Naive thymus-derived CD4-positive, alpha-beta T cell (primary cell): ENCODE data around the gene F7. TPM values are rescaled to one million over a fixed set of nuclear protein-coding genes. Genes with fewer than 3 reads are reported as not detected.

Source experiments
- ATAC-seq: fragments of 150-1000 bp; cut with Tn5 transposase; 2 replicates; pipeline ENCODE4 v1.10.0; 2021; ENCODE audit warnings: mild to moderate bottlenecking, moderate library complexity
- CTCF ChIA-PET: fragments of 350-600 bp; sonication (Branson Sonifier 250); formaldehyde crosslinking; loops from one replicate; lab custom pipeline; 2021; ENCODE audit warnings: antibody characterized with exemption; lab: Charles Lee
- POLR2A ChIA-PET: fragments of 350-600 bp; sonication (Branson Sonifier 250); formaldehyde crosslinking; loops from one replicate; lab custom pipeline; 2021; ENCODE audit warnings: antibody characterized with exemption, inconsistent platforms; lab: Charles Lee
- DNase-seq, 9 donors: peaks; one replicate each; pipeline versions ENCODE4 v3.0.0 to v3.0.0-alpha.2; 2020 to 2022; ENCODE audit warnings: mixed read lengths in 1 of 9
- H3K27ac ChIP-seq: one replicate; pipeline ENCODE4 v1.7.0; 2013; ENCODE audit warnings: mild to moderate bottlenecking, low read depth, low read length, moderate library complexity
- H3K27me3 ChIP-seq, 2 donors: one replicate each; pipeline ENCODE4 v1.7.0; 2013; ENCODE audit warnings: low read length in 2 of 2, mild to moderate bottlenecking in 2 of 2, moderate library complexity in 2 of 2; ENCODE audit not compliant: control insufficient read depth in 2 of 2, insufficient read depth in 2 of 2
- H3K36me3 ChIP-seq, 3 experiments: 1 replicate in 2 of 3; 2 replicates in 1 of 3; pipeline ENCODE4 v1.7.0; 2013; ENCODE audit warnings: low read length in 3 of 3, mild to moderate bottlenecking in 3 of 3, moderate library complexity in 1 of 3; ENCODE audit not compliant: insufficient read depth in 3 of 3, control insufficient read depth in 2 of 3
- H3K4me1 ChIP-seq, 2 donors: one replicate each; pipeline ENCODE4 v1.7.0; 2013; ENCODE audit warnings: low read length in 2 of 2, mild to moderate bottlenecking in 2 of 2, moderate library complexity in 1 of 2; ENCODE audit not compliant: control insufficient read depth in 2 of 2, insufficient read depth in 2 of 2
- H3K4me3 ChIP-seq: 2 replicates; pipeline ENCODE4 v1.7.0; 2013; ENCODE audit warnings: mild to moderate bottlenecking, low read length
- H3K9me3 ChIP-seq, 3 experiments: 1 replicate in 2 of 3; 2 replicates in 1 of 3; pipeline ENCODE4 v1.7.0; 2013; ENCODE audit warnings: low read length in 3 of 3; ENCODE audit not compliant: control insufficient read depth in 2 of 3
- H3K27ac Mint-ChIP-seq, 9 donors: one replicate each; pipeline ENCODE4 v1.8.0; 2020 to 2022; ENCODE audit warnings: mixed read lengths in 9 of 9, mild to moderate bottlenecking in 8 of 9, moderate library complexity in 5 of 9, inconsistent platforms in 2 of 9
- H3K27me3 Mint-ChIP-seq, 5 donors: one replicate each; pipeline ENCODE4 v1.8.0; 2021 to 2022; ENCODE audit warnings: mixed read lengths in 5 of 5, mild to moderate bottlenecking in 1 of 5
- H3K36me3 Mint-ChIP-seq, 5 donors: one replicate each; pipeline ENCODE4 v1.8.0; 2020 to 2022; ENCODE audit warnings: mixed read lengths in 5 of 5, mild to moderate bottlenecking in 3 of 5, inconsistent platforms in 1 of 5
- H3K4me1 Mint-ChIP-seq, 7 donors: one replicate each; pipeline ENCODE4 v1.8.0; 2020 to 2022; ENCODE audit warnings: mixed read lengths in 7 of 7, mild to moderate bottlenecking in 3 of 7, inconsistent platforms in 1 of 7
- H3K4me3 Mint-ChIP-seq, 10 donors: one replicate each; pipeline ENCODE4 v1.8.0; 2020 to 2022; ENCODE audit warnings: mild to moderate bottlenecking in 10 of 10, mixed read lengths in 10 of 10, moderate library complexity in 6 of 10, inconsistent platforms in 2 of 10
- H3K9me3 Mint-ChIP-seq, 11 donors: one replicate each; pipeline ENCODE4 v1.8.0; 2020 to 2022; ENCODE audit warnings: mixed read lengths in 11 of 11, mild to moderate bottlenecking in 4 of 11, inconsistent platforms in 1 of 11, moderate library complexity in 1 of 11
- intact Hi-C, 2 donors: fragments of 100-400 bp; cut with micrococcal nuclease; formaldehyde crosslinking; loops; one replicate each; pipeline ENCODE4 v1.15.1; 2023
- polyA plus RNA-seq, 2 donors: library from polyadenylated mRNA; unstranded; fragments of 300-500 nt; fragmentation: Illumina TruSeq; gene quantifications; one replicate each; pipeline ENCODE4 v1.2.3, GENCODE V29; 2021
- total RNA-seq, 6 experiments: library from RNA in 5 of 6; stranded (reverse) in 5 of 6; gene quantifications; 1 replicate in 5 of 6; 2 replicates in 1 of 6; pipeline ENCODE4 v1.2.3 and lab custom pipeline; 2021 to 2026

The F7 gene
- total and polyA plus RNA-seq, 7 experiments from 2014 or later: 0.40 TPM; not detected in 6

GRCh38 chr13:113117911-113118260, 12.3 kb downstream of the F7 start:
- ChIA-PET POLR2A (no interaction called here), CTCF (no interaction called here)
- no peak overlapping the region for H3K27ac Mint-ChIP-seq
- H3K4me3 Mint-ChIP-seq: no peak overlapping the region
- H3K36me3 ChIP-seq: no peaks in the 10 kb centered on the region
- no peak for DNase-seq
- no peaks in the 10 kb centered on the region for H3K9me3 Mint-ChIP-seq
- H3K4me1 ChIP-seq: peaks cover 0 to 3% of the 10 kb centered on the region in 2 donors
- no peaks in the 10 kb centered on the region for H3K36me3 Mint-ChIP-seq
- H3K27me3 ChIP-seq: no peaks in the 10 kb centered on the region
- intact Hi-C loops: no loop called here
- H3K27ac ChIP-seq: no peak overlapping the region
- no peak overlapping the region for H3K4me3 ChIP-seq
- H3K9me3 ChIP-seq: no peaks in the 10 kb centered on the region
- H3K27me3 Mint-ChIP-seq: peaks cover 0 to under 1% (median 0%) of the 10 kb centered on the region in 5 donors
- peaks cover 0 to under 1% (median 0%) of the 10 kb centered on the region in 7 donors for H3K4me1 Mint-ChIP-seq
- ATAC-seq: no peak

DNA sequence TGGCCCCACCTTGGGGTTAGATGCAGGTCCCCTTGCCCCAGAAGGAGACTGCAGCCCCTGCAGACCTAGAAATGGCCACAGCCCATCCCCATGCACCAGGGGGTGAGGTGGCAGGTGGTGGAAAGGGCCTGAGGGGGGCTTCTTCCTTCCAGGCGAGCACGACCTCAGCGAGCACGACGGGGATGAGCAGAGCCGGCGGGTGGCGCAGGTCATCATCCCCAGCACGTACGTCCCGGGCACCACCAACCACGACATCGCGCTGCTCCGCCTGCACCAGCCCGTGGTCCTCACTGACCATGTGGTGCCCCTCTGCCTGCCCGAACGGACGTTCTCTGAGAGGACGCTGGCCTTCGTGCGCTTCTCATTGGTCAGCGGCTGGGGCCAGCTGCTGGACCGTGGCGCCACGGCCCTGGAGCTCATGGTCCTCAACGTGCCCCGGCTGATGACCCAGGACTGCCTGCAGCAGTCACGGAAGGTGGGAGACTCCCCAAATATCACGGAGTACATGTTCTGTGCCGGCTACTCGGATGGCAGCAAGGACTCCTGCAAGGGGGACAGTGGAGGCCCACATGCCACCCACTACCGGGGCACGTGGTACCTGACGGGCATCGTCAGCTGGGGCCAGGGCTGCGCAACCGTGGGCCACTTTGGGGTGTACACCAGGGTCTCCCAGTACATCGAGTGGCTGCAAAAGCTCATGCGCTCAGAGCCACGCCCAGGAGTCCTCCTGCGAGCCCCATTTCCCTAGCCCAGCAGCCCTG, 12.8 kb downstream of the F7 start:
- Histone ChIP-seq H3K27me3 (no peaks in the 10 kb centered on the region), H3K36me3 (no peaks in the 10 kb centered on the region), H3K4me1 (no peaks in the 10 kb centered on the region), H3K4me3 (no peak overlapping the region), H3K27ac (no peak overlapping the region), H3K9me3 (no peaks in the 10 kb centered on the region)
- intact Hi-C loops: no loop called here
- Mint-ChIP-seq H3K27me3 (peaks cover 0 to 4% (median 0%) of the 10 kb centered on the region in 5 donors), H3K4me1 (peaks cover 0 to 5% (median 0%) of the 10 kb centered on the region in 7 donors), H3K36me3 (no peaks in the 10 kb centered on the region), H3K4me3 (no peak overlapping the region), H3K9me3 (no peaks in the 10 kb centered on the region), H3K27ac (no peak overlapping the region)
- CTCF ChIA-PET: no interaction called here
- POLR2A ChIA-PET: no interaction called here
- ATAC-seq: no peak
- DNase-seq: no peak

DNA sequence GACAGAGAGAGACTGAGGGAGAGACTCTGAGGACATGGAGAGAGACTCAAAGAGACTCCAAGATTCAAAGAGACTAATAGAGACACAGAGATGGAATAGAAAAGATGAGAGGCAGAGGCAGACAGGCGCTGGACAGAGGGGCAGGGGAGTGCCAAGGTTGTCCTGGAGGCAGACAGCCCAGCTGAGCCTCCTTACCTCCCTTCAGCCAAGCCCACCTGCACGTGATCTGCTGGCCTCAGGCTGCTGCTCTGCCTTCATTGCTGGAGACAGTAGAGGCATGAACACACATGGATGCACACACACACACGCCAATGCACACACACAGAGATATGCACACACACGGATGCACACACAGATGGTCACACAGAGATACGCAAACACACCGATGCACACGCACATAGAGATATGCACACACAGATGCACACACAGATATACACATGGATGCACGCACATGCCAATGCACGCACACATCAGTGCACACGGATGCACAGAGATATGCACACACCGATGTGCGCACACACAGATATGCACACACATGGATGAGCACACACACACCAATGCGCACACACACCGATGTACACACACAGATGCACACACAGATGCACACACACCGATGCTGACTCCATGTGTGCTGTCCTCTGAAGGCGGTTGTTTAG, 13.7 kb downstream of the F7 start:
- Histone ChIP-seq H3K36me3 (no peaks in the 10 kb centered on the region), H3K27me3 (no peaks in the 10 kb centered on the region), H3K4me3 (no peak overlapping the region), H3K4me1 (no peaks in the 10 kb centered on the region), H3K27ac (no peak overlapping the region), H3K9me3 (no peaks in the 10 kb centered on the region)
- ATAC-seq (no peak), DNase-seq (no peak)
- Mint-ChIP-seq H3K27ac (no peak overlapping the region), H3K4me3 (no peak overlapping the region), H3K36me3 (no peaks in the 10 kb centered on the region), H3K4me1 (peaks cover 0 to 5% (median 0%) of the 10 kb centered on the region in 7 donors), H3K27me3 (peaks cover 0 to 4% (median 0%) of the 10 kb centered on the region in 5 donors), H3K9me3 (peaks cover 0 to 1% (median 0%) of the 10 kb centered on the region in 11 donors)
- ChIA-PET CTCF (no interaction called here), POLR2A (no interaction called here)
- intact Hi-C loops: no loop called here

DNA sequence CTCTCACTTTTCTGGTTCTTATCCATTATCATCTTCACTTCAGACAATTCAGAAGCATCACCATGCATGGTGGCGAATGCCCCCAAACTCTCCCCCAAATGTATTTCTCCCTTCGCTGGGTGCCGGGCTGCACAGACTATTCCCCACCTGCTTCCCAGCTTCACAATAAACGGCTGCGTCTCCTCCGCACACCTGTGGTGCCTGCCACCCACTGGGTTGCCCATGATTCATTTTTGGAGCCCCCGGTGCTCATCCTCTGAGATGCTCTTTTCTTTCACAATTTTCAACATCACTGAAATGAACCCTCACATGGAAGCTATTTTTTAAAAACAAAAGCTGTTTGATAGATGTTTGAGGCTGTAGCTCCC, 14.2 kb downstream of the F7 start:
- H3K9me3 Mint-ChIP-seq: peaks cover 0 to 1% (median 0%) of the 10 kb centered on the region in 11 donors
- POLR2A ChIA-PET: no interaction called here
- peaks cover 0 to 4% (median 0%) of the 10 kb centered on the region in 5 donors for H3K27me3 Mint-ChIP-seq
- no peak overlapping the region for H3K27ac ChIP-seq
- no peak overlapping the region for H3K4me3 Mint-ChIP-seq
- ATAC-seq (no peak), DNase-seq (no peak)
- H3K4me3 ChIP-seq: no peak overlapping the region
- H3K4me1 ChIP-seq: no peaks in the 10 kb centered on the region
- no peaks in the 10 kb centered on the region for H3K27me3 ChIP-seq
- H3K4me1 Mint-ChIP-seq: peaks cover 0 to 5% (median 0%) of the 10 kb centered on the region in 7 donors
- H3K9me3 ChIP-seq: no peaks in the 10 kb centered on the region
- CTCF ChIA-PET: no interaction called here
- no peaks in the 10 kb centered on the region for H3K36me3 Mint-ChIP-seq
- no peaks in the 10 kb centered on the region for H3K36me3 ChIP-seq
- H3K27ac Mint-ChIP-seq: no peak overlapping the region
- intact Hi-C loops: no loop called here

GRCh38 chr13:113120300-113121182, 14.9 kb downstream of the F7 start:
- H3K27me3 ChIP-seq: no peaks in the 10 kb centered on the region
- Mint-ChIP-seq H3K27me3 (peaks cover 0 to 7% (median 2%) of the 10 kb centered on the region in 5 donors), H3K4me3 (no peak overlapping the region), H3K4me1 (peaks cover 0 to 5% (median 0%) of the 10 kb centered on the region in 7 donors), H3K27ac (no peak overlapping the region), H3K36me3 (no peaks in the 10 kb centered on the region), H3K9me3 (peaks cover 0 to 1% (median 0%) of the 10 kb centered on the region in 11 donors)
- intact Hi-C loops: no loop called here
- CTCF ChIA-PET: no interaction called here
- no peaks in the 10 kb centered on the region for H3K9me3 ChIP-seq
- H3K36me3 ChIP-seq: no peaks in the 10 kb centered on the region
- no peak overlapping the region for H3K4me3 ChIP-seq
- ATAC-seq (no peak), DNase-seq (no peak)
- H3K4me1 ChIP-seq: no peaks in the 10 kb centered on the region
- POLR2A ChIA-PET: no interaction called here
- no peak overlapping the region for H3K27ac ChIP-seq

- Histone ChIP-seq H3K4me3 (no peak overlapping the region), H3K36me3 (no peaks in the 10 kb centered on the region), H3K9me3 (no peaks in the 10 kb centered on the region), H3K4me1 (no peaks in the 10 kb centered on the region), H3K27me3 (no peaks in the 10 kb centered on the region), H3K27ac (no peak overlapping the region)
- no peak overlapping the region for H3K4me3 Mint-ChIP-seq
- peaks cover 1 to 12% (median 4%) of the 10 kb centered on the region in 5 donors for H3K27me3 Mint-ChIP-seq
- ATAC-seq (no peak), DNase-seq (no peak)
- H3K9me3 Mint-ChIP-seq: peaks cover 0 to 1% (median 0%) of the 10 kb centered on the region in 11 donors
- intact Hi-C loops: no loop called here
- no peak overlapping the region for H3K27ac Mint-ChIP-seq
- H3K36me3 Mint-ChIP-seq: no peaks in the 10 kb centered on the region
- ChIA-PET CTCF (no interaction called here), POLR2A (no interaction called here)
- peaks cover 0 to 5% (median 0%) of the 10 kb centered on the region in 7 donors for H3K4me1 Mint-ChIP-seq
Measured at GRCh38 chr13:113121183-113121927, 15.8 kb downstream of the F7 start.
